CD8-positive, alpha-beta memory T cell (primary cell): ENCODE measurements around the gene NFE2L3. TPM values are rescaled to one million over a fixed set of nuclear protein-coding genes. Genes with fewer than 3 reads are reported as not detected.

Experiments
- CTCF ChIA-PET: fragments of 350-600 bp; sonication (Branson Sonifier 250); formaldehyde crosslinking; loops from one replicate; lab custom pipeline; 2021; ENCODE audit warnings: antibody characterized with exemption; lab: Charles Lee
- POLR2A ChIA-PET: fragments of 350-600 bp; sonication (Branson Sonifier 250); formaldehyde crosslinking; loops from one replicate; lab custom pipeline; 2021; ENCODE audit warnings: antibody characterized with exemption; lab: Charles Lee
- DNase-seq, 5 donors: peaks; one replicate each; pipeline versions ENCODE4 v3.0.0 to v3.0.0-alpha.2; 2020 to 2022; ENCODE audit warnings: mixed read lengths in 1 of 5
- H3K27ac ChIP-seq: one replicate; pipeline ENCODE4 v1.7.0; 2013; ENCODE audit warnings: low read depth, mild to moderate bottlenecking, low read length, moderate library complexity
- H3K27me3 ChIP-seq: 2 replicates; pipeline ENCODE4 v1.7.0; 2013; ENCODE audit warnings: low read length, mild to moderate bottlenecking; ENCODE audit not compliant: insufficient read depth, poor library complexity, severe bottlenecking
- H3K36me3 ChIP-seq: 2 replicates; pipeline ENCODE4 v1.7.0; 2013; ENCODE audit warnings: mild to moderate bottlenecking, low read length, moderate library complexity; ENCODE audit not compliant: insufficient read depth
- H3K4me1 ChIP-seq: 2 replicates; pipeline ENCODE4 v1.7.0; 2013; ENCODE audit warnings: mild to moderate bottlenecking, low read length, moderate library complexity; ENCODE audit not compliant: insufficient read depth
- H3K4me3 ChIP-seq: 2 replicates; pipeline ENCODE4 v1.7.0; 2013; ENCODE audit warnings: mild to moderate bottlenecking, low read length
- H3K9me3 ChIP-seq: 2 replicates; pipeline ENCODE4 v1.7.0; 2013; ENCODE audit warnings: mild to moderate bottlenecking, low read length
- H3K27ac Mint-ChIP-seq, 8 donors: one replicate each; pipeline ENCODE4 v1.8.0; 2020 to 2021; ENCODE audit warnings: mixed read lengths in 8 of 8, mild to moderate bottlenecking in 6 of 8, inconsistent platforms in 3 of 8, moderate library complexity in 3 of 8
- H3K27me3 Mint-ChIP-seq, 2 donors: one replicate each; pipeline ENCODE4 v1.8.0; 2020 to 2021; ENCODE audit warnings: mixed read lengths in 2 of 2, mild to moderate bottlenecking in 1 of 2, moderate library complexity in 1 of 2
- H3K36me3 Mint-ChIP-seq, 3 donors: one replicate each; pipeline ENCODE4 v1.8.0; 2020 to 2021; ENCODE audit warnings: mixed read lengths in 3 of 3, inconsistent platforms in 1 of 3, mild to moderate bottlenecking in 1 of 3
- H3K4me1 Mint-ChIP-seq, 3 donors: one replicate each; pipeline ENCODE4 v1.8.0; 2020 to 2021; ENCODE audit warnings: mixed read lengths in 3 of 3, inconsistent platforms in 1 of 3, mild to moderate bottlenecking in 1 of 3
- H3K4me3 Mint-ChIP-seq, 7 donors: one replicate each; pipeline ENCODE4 v1.8.0; 2020 to 2021; ENCODE audit warnings: mixed read lengths in 7 of 7, mild to moderate bottlenecking in 6 of 7, moderate library complexity in 4 of 7, inconsistent platforms in 2 of 7
- H3K9me3 Mint-ChIP-seq, 5 donors: one replicate each; pipeline ENCODE4 v1.8.0; 2020 to 2022; ENCODE audit warnings: mixed read lengths in 5 of 5, mild to moderate bottlenecking in 3 of 5, moderate library complexity in 2 of 5, inconsistent platforms in 1 of 5
- polyA plus RNA-seq: library from polyadenylated mRNA; unstranded; fragments of 300-500 nt; fragmentation: Illumina TruSeq; gene quantifications from one replicate; pipeline ENCODE4 v1.2.3, GENCODE V29; 2021
- total RNA-seq, 2 experiments: library from RNA; stranded (reverse); gene quantifications; one replicate each; pipeline ENCODE4 v1.2.3, GENCODE V29; 2021

NFE2L3 gene
- total and polyA plus RNA-seq, 3 experiments from 2014 or later, result 6.5 to 47.4 (median 43.5) TPM

DNA sequence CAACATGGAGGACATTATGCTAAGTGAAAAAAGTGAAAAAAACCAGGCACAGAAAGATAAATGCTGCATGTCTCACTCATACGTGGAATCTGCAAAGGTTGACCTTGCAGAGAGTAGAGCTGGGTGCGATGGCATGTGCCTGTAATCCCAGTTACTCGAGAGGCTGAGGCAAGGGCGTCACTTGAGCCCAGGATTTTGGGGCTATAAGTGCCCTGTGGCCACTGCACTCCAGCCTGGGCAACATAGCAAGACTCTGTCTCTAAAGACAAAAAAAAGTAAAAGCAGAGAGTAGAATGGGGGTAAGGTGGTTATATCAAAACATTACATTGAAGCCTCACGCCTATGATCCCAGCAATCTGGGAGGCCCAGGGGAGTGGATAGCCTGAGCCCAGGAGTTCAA, 72.4 kb downstream of the NFE2L3 start:
- Histone ChIP-seq H3K4me3 (no peak overlapping the region), H3K27me3 (no peaks in the 10 kb centered on the region), H3K9me3 (no peaks in the 10 kb centered on the region), H3K36me3 (no peaks in the 10 kb centered on the region), H3K4me1 (no peaks in the 10 kb centered on the region), H3K27ac (no peak overlapping the region)
- H3K9me3 Mint-ChIP-seq, result no peaks in the 10 kb centered on the region
- H3K27me3 Mint-ChIP-seq, result peaks cover 2 to 15% of the 10 kb centered on the region in 2 donors
- no peaks in the 10 kb centered on the region for H3K4me1 Mint-ChIP-seq
- no peaks in the 10 kb centered on the region for H3K36me3 Mint-ChIP-seq
- DNase-seq, result no peak
- no peak overlapping the region for H3K4me3 Mint-ChIP-seq
- ChIA-PET CTCF (no interaction called here), POLR2A (no interaction called here)
- no peak overlapping the region for H3K27ac Mint-ChIP-seq

DNA sequence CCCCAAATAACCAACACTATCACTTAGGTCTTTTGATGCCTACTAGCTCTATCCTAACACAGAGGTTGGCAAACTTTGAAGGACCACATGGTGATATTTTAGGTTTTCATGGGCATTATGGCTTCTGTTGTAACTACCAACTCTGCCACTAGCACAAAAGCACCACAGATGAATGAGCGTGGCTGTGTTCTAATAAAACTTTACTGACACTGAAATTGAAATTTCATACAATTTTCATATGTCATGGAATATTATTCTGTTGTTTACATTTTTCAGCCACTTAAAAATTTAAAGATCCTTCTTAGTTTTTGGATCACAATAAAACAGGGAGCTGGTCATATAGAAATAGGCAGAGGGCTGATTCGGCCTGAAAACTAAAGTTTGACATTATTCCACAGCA, 76.0 kb downstream of the NFE2L3 start:
- Histone ChIP-seq H3K4me3 (no peak overlapping the region), H3K9me3 (no peaks in the 10 kb centered on the region), H3K4me1 (no peaks in the 10 kb centered on the region), H3K27ac (no peak overlapping the region), H3K36me3 (no peaks in the 10 kb centered on the region), H3K27me3 (no peaks in the 10 kb centered on the region)
- H3K36me3 Mint-ChIP-seq, result no peaks in the 10 kb centered on the region
- H3K4me1 Mint-ChIP-seq, result no peaks in the 10 kb centered on the region
- peaks cover 2 to 5% of the 10 kb centered on the region in 2 donors for H3K27me3 Mint-ChIP-seq
- H3K9me3 Mint-ChIP-seq, result no peaks in the 10 kb centered on the region
- H3K4me3 Mint-ChIP-seq, result no peak overlapping the region
- no peak overlapping the region for H3K27ac Mint-ChIP-seq
- POLR2A ChIA-PET, result no interaction called here
- no peak for DNase-seq
- CTCF ChIA-PET, result no interaction called here

DNA sequence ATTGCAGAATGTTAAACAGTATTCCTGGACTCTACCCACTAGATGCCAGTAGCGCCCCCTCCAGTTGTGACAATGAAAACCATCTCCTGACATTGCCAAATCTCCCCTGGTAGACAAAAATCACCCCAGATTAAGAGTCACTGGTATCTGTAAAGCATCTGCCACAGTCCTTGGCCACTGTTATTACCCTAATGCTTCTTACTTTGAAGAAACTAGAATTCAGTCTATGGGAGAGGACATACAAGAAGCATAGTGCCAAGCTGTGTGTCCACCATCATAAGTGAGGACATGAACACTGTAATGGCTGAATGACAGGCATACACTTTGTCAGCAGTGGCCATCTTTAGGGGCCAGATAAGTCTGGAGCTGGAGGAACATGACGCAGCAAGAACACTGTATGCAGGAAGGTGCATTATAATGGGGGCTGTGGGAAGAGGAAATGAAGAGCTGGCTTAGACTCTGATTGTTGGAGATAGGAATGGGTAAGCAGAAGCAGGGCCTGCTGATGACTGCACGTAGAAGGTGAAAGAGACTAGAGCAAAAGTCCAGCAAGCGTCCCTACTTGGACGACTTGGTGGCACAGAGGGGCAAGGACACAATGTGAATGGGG, 82.0 kb downstream of the NFE2L3 start:
- ChIA-PET POLR2A (interaction anchor here (0.6 kb wide), 1 partner anchor 42 kb away, joined by 4 read pairs; no protein-coding TSS in a partner anchor), CTCF (no interaction called here)
- no peaks in the 10 kb centered on the region for H3K9me3 ChIP-seq
- Mint-ChIP-seq H3K36me3 (no peaks in the 10 kb centered on the region), H3K27ac (no peak overlapping the region), H3K9me3 (no peaks in the 10 kb centered on the region), H3K4me3 (no peak overlapping the region), H3K27me3 (peaks cover 2 to 4% of the 10 kb centered on the region in 2 donors), H3K4me1 (no peaks in the 10 kb centered on the region)
- H3K27ac ChIP-seq, result peak overlapping the region; percentile 65
- no peaks in the 10 kb centered on the region for H3K4me1 ChIP-seq
- H3K36me3 ChIP-seq, result no peaks in the 10 kb centered on the region
- H3K27me3 ChIP-seq, result no peaks in the 10 kb centered on the region
- H3K4me3 ChIP-seq, result no peak overlapping the region
- DNase-seq, result no peak

Other genes with a start within 250 kb of the NFE2L3 start
- gene HNRNPA2B1, start 48.5 kb downstream of the NFE2L3 start, total RNA-seq, result 100 to 1,000 TPM; 950 to 966 TPM
- 742 TPM for gene HNRNPA2B1, start 48.5 kb downstream of the NFE2L3 start, polyA plus RNA-seq
- 100 to 1,000 TPM; 293 to 296 TPM for gene CBX3, start 49.5 kb downstream of the NFE2L3 start, total RNA-seq
- 107 TPM for gene CBX3, start 49.5 kb downstream of the NFE2L3 start, polyA plus RNA-seq
- 10 to 100 TPM; 40.5 to 45.0 TPM for gene SNX10, start 139.7 kb downstream of the NFE2L3 start, total RNA-seq
- 30.9 TPM for gene SNX10, start 139.7 kb downstream of the NFE2L3 start, polyA plus RNA-seq